IPS-NIHi7 (cell line): ENCODE results near the gene PHETA2.
"Not testable (repeated sequence)": the region's sequence is repeated elsewhere in the genome, so short reads cannot be mapped to it uniquely, and the experiment has no call there.

Source experiments
- DNase-seq: peaks from one replicate; pipeline ENCODE4 v3.0.0; 2012; ENCODE audit warnings: mixed read lengths; ENCODE audit errors: extremely low spot score

The PHETA2 gene

GRCh38 chr22:42104332-42104860, 30.3 kb downstream of the PHETA2 start:
- DNase-seq: not testable (repeated sequence)

DNA sequence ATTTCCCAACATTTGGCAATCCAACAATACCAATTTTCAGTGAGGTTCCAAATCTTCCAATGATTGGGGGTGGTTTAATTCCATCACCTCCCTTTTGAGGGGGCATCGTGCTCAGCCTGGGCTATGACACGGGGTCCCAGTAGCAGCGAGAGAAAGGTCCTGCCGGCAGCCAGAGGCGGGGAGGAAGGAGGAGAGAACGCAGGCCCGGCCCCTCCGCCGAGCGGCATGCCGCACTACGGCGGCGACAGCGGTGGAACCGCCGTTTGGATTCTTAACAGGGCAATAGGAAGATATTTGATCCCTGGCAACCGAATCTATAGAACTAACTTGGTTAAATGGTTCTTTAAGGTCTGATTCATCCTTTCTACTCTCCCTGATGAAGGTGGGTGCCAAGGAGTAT, 34.8 kb downstream of the PHETA2 start:
- DNase-seq: no peak

DNA sequence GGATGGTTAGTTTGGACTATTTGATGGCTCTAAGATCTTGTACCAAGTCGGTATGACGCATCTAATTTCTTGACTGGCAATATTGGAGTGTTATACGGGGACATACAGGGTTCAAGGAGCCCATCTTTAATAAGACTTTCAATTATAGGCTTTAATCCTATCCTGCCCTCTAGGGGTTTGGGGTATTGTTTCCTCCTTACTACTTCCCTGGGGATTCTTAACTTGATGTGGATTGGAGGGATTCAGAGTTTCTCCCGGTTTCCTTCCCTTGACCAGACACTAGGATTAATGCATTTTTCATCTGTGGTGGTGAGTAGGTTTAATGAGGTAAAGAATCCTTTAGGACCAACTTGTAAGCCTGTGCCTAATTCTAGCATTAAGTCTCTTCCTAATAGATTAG, 37.8 kb downstream of the PHETA2 start:
- no peak for DNase-seq

DNA sequence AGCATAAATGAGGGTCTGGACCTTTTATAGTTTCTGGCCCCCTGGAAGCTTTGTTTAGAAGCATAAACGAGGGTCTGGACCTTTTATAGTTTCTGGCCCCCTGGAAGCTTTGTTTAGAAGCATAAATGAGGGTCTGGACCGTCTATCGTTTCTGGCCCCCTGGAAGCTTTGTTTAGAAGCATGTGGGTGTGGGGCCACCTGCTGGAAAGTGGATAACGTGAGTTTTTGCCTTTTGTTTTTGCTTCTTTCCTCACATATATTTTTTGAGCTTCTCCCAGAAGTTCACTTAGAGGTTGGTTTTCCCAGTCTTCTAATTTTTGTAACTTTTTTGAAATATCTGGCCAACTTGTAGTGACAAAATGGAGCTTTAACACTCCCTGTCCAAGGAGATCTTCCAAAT, 38.7 kb downstream of the PHETA2 start:
- DNase-seq: not testable (repeated sequence)

DNA sequence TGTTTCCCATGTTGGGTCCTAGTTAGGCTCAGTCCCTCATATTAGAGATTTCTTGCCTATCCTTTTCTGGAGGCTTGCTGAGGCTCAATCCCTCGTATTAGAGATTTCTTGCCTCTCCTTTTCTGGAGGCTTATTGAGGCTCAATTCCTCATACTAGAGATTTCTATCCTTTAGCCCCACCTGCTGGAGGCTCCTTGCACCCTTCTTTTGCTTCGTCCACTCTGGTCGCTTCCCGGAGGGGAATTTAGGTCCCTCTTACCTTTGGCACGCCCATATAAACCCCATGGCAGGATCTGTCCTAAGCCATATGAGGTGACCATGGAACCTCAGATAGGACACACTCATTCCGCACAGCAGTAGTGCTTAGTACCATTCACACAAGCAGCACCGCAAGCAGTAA, 40.7 kb downstream of the PHETA2 start:
- peak; percentile 51 for DNase-seq

DNA sequence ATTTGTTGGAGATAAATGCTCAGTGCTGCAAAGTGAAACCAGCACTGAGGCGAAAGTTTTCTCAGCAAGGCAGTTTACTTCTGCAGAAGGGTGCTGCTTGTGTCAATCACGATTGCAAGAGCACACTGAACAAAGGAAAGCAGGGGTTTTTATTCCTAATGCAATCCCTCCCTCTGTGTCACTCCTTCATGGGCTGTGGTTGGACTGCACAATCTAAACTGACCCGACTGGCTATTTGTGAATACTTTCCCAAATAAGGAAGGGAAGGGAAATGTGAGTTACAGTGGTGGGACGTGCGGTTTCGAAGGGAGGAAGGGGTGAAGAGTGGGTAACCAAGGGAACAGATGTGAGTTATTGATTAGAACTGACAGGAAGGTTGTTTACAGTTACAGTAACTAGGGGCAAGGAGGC, 41.4 kb downstream of the PHETA2 start:
- not testable (repeated sequence) for DNase-seq

DNA sequence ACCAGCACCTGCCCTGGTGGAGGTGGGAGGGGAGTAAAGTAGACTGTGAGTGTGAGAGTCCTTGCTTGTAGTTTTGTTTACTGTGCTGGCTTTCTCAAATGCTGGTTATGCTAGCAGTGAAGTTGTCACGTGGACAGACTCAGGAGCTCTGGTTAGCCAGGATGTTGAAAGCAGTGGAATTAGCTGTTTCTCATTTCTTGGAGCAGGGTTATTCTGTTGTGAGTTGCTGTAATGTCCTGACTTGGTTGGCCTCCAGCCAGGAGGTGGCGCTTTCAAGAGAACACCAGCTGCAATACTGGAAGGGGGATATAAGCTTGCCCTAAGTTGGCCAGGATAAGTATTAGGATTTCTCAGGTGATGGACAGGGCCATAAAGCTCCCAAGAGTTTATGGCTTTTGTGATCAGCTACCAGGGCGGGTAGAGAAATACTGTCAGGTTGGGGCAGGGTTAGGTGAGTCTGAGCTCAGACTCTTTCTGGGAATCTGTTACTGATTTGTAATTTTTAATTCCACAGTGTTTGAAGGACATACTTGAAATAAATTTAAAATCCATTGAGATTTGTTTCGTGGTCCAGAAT, 42.9 kb downstream of the PHETA2 start:
- DNase-seq: no peak

DNA sequence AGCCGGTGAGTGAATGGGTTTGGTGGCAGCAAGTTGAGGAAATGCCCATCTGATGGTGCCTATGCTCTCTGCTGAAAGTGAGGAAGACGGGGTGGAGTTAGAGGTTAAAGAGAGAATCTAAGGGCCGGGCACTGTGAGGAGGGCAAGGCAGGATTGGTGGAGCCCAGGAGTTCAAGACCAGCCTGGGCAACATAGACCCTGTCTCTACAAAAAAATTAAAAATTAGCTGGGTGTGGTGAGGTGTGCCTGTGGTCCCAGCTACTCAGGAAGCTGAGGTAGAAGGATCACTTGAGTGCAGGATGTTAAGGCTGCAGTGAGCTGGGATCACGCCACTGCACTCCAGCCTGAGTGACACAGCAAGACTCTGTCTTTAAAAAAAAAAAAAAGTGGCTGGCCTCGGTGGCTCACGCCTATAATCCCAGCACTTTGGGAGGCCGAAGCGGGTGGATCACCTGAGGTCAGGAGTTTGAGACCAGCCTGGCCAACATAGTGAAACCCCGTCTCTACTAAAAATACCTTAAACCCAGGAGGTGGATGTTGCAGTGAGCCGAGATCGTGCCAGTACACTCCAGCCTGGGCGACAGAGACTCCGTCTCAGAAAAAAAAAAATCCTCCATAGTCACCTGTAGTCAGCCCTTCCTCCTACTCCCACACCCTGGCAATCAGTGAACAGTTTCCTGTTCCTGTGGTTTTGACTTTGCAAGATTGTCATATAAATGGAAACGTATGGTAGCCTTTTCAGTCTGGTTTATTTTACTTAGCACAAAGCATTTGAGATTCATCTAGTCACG, 46.4 kb downstream of the PHETA2 start:
- DNase-seq: not testable (repeated sequence)

- DNase-seq: not testable (repeated sequence)
Observed at GRCh38 chr22:42123529-42123928, 49.5 kb downstream of the PHETA2 start.

DNA sequence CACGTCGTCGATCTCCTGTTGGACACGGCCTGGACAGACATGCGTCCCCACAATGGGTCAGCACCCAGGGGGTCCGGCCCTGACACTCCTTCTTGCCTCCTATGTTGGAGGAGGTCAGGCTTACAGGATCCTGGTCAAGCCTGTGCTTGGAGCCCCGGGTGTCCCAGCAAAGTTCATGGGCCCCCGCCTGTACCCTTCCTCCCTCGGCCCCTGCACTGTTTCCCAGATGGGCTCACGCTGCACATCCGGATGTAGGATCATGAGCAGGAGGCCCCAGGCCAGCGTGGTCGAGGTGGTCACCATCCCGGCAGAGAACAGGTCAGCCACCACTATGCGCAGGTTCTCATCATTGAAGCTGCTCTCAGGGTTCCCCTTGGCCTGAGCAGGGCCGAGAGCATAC, 53.6 kb downstream of the PHETA2 start:
- no peak for DNase-seq

DNA sequence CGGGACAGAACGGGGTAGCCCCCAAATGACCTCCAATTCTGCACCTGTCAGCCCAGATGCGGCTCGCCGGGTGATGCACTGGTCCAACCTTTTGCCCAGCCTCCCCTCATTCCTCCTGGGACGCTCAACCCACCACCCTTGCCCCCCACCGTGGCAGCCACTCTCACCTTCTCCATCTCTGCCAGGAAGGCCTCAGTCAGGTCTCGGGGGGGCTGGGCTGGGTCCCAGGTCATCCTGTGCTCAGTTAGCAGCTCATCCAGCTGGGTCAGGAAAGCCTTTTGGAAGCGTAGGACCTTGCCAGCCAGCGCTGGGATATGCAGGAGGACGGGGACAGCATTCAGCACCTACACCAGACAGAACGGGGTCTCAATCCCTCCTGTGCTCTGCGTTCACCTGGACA, 54.0 kb downstream of the PHETA2 start:
- not testable (repeated sequence) for DNase-seq
